GM12878 (cell line): Measurements from ENCODE around the gene KIAA1191.

Source experiments
- ATF7 ChIP-seq: fragments of 450-650 bp; IDR thresholded peaks from 2 replicates; pipeline ENCODE4 v1.6.1; 2016; ENCODE audit warnings: low read depth, mild to moderate bottlenecking
- CTCF ChIP-seq, 3 experiments: IDR thresholded peaks in 2 of 3; conservative IDR thresholded peaks in 1 of 3; 2 replicates each; pipeline ENCODE4 v1.5.1; 2011; ENCODE audit warnings: low read depth in 3 of 3, low read length in 3 of 3, mild to moderate bottlenecking in 3 of 3, control low read depth in 2 of 3, moderate library complexity in 2 of 3, inconsistent platforms in 1 of 3, mixed read lengths in 1 of 3; ENCODE audit not compliant: control insufficient read depth in 2 of 3, insufficient read depth in 1 of 3; ENCODE audit errors: extremely low read depth in 1 of 3
- HDAC6 ChIP-seq: fragments of 200-600 bp; sonication (generic); IDR thresholded peaks from one replicate; pipeline ENCODE4 v1.8.0; 2017; ENCODE audit warnings: antibody characterized with exemption; ENCODE audit not compliant: unreplicated experiment
- PAX8 ChIP-seq: fragments of 450-650 bp; IDR thresholded peaks from 2 replicates; pipeline ENCODE4 v1.6.1; 2017; ENCODE audit warnings: mild to moderate bottlenecking, moderate library complexity
- POLR2A ChIP-seq: IDR thresholded peaks from 2 replicates; pipeline ENCODE4 v1.6.1; 2011; ENCODE audit warnings: low read depth, mild to moderate bottlenecking, low read length
- RELA ChIP-seq: fragments of 450-650 bp; IDR thresholded peaks from 2 replicates; pipeline ENCODE4 v1.8.0; 2014; ENCODE audit warnings: borderline replicate concordance; ENCODE audit not compliant: partially characterized antibody
- SUZ12 ChIP-seq: fragments of 200-600 bp; sonication (generic); IDR thresholded peaks from one replicate; pipeline ENCODE4 v1.6.1; 2018; ENCODE audit warnings: antibody characterized with exemption, mild to moderate bottlenecking; ENCODE audit not compliant: unreplicated experiment
- ZZZ3 ChIP-seq: IDR thresholded peaks from 2 replicates; pipeline ENCODE4 v1.6.1; 2011; ENCODE audit warnings: low read depth; ENCODE audit not compliant: control insufficient read depth, insufficient read length
- TF ChIP-seq, protein P1 (sequence below): IDR thresholded peaks from 2 replicates; pipeline ENCODE4 v1.6.1; 2012; ENCODE audit warnings: low read depth, low read length, improper control_type of control experiment

- TF ChIP-seq ZZZ3 (no peak), HDAC6 (no peak), CTCF (IDR thresholded peaks at IDR 0.05 in 2 of 3, conservative IDR thresholded peaks at IDR 0.05 in 1 of 3; ENCODE audit: control insufficient read depth in 2 of 3, extremely low read depth in 1 of 3, insufficient read depth in 1 of 3, low read depth in 3 of 3, low read length in 3 of 3) (no peak), SUZ12 (no peak), POLR2A (no peak), RELA (no peak), PAX8 (no peak), ATF7 (no peak)
- TF ChIP-seq, protein P1, sequence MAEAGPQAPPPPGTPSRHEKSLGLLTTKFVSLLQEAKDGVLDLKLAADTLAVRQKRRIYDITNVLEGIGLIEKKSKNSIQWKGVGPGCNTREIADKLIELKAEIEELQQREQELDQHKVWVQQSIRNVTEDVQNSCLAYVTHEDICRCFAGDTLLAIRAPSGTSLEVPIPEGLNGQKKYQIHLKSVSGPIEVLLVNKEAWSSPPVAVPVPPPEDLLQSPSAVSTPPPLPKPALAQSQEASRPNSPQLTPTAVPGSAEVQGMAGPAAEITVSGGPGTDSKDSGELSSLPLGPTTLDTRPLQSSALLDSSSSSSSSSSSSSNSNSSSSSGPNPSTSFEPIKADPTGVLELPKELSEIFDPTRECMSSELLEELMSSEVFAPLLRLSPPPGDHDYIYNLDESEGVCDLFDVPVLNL, result no peak
These were observed 20.4 kb upstream of the KIAA1191 start for GRCh38 chr5:176381979-176382378.
